Measurements from ENCODE around the gene CMIP.

GRCh38 chr16:81657224-81657623 is 212.6 kb downstream of the CMIP start:
- TF ChIP-seq EZH2 (IDR thresholded peaks at IDR 0.05; ENCODE audit: borderline replicate concordance, low read depth, low read length, severe bottlenecking) (no peak), CTCF (IDR thresholded peaks at IDR 0.05; ENCODE audit: borderline replicate concordance, extremely low read depth, low read length, poor library complexity, severe bottlenecking) (no peak)
